Spleen (tissue), 13 donors: ENCODE data around the gene RSPO3. TPM values are rescaled to one million over a fixed set of nuclear protein-coding genes. Genes with fewer than 3 reads are reported as not detected.

Experiments
- DNase-seq: peaks from one replicate; pipeline ENCODE4 v3.0.0-alpha.2; 2020
- H3K27ac ChIP-seq, 8 donors: fragments of 200-600 bp; sonication (generic) in 7 of 8; 1 replicate in 4 of 8; 2 replicates in 4 of 8; pipeline versions ENCODE4 v1.5.0 to v1.8.0; 2016 to 2021; ENCODE audit warnings: inconsistent platforms in 4 of 8, mild to moderate bottlenecking in 4 of 8, moderate library complexity in 1 of 8
- H3K27me3 ChIP-seq, 7 donors: fragments of 200-600 bp; sonication (generic) in 6 of 7; replicated peaks in 1 of 7; 1 replicate in 4 of 7; 2 replicates in 3 of 7; pipeline versions ENCODE4 v1.5.0 to v1.8.0; 2016 to 2021; ENCODE audit warnings: inconsistent platforms in 3 of 7, mild to moderate bottlenecking in 1 of 7
- H3K36me3 ChIP-seq, 6 donors: fragments of 200-600 bp; sonication (generic) in 5 of 6; 1 replicate in 4 of 6; 2 replicates in 2 of 6; pipeline versions ENCODE4 v1.5.0 to v1.8.0; 2016 to 2021; ENCODE audit warnings: inconsistent platforms in 2 of 6
- H3K4me1 ChIP-seq, 6 donors: fragments of 200-600 bp; sonication (generic) in 5 of 6; 1 replicate in 3 of 6; 2 replicates in 3 of 6; pipeline versions ENCODE4 v1.5.0 to v1.8.0; 2016 to 2021; ENCODE audit warnings: inconsistent platforms in 3 of 6
- H3K4me3 ChIP-seq, 8 donors: fragments of 200-600 bp; sonication (generic) in 7 of 8; 1 replicate in 4 of 8; 2 replicates in 4 of 8; pipeline versions ENCODE4 v1.5.0 to v1.8.0; 2016 to 2021; ENCODE audit warnings: inconsistent platforms in 4 of 8, mild to moderate bottlenecking in 4 of 8, moderate library complexity in 2 of 8
- H3K9me3 ChIP-seq, 8 donors: fragments of 200-600 bp; sonication (generic) in 7 of 8; 1 replicate in 4 of 8; 2 replicates in 4 of 8; pipeline versions ENCODE4 v1.5.0 to v1.8.0; 2016 to 2021; ENCODE audit warnings: inconsistent platforms in 4 of 8
- CTCF ChIP-seq, 11 experiments: fragments of 200-600 bp in 7 of 11; fragments of 450-650 bp in 4 of 11; sonication (generic) in 4 of 11; IDR thresholded peaks in 8 of 11; conservative IDR thresholded peaks in 3 of 11; 1 replicate in 7 of 11; 2 replicates in 4 of 11; pipeline versions ENCODE4 v1.4.0 to v1.8.0; 2016 to 2021; ENCODE audit warnings: antibody characterized with exemption in 11 of 11, inconsistent platforms in 4 of 11, mild to moderate bottlenecking in 1 of 11
- POLR2A ChIP-seq, 3 donors: fragments of 450-650 bp; IDR thresholded peaks; one replicate each; pipeline ENCODE4 v1.5.1; 2017; ENCODE audit warnings: antibody characterized with exemption in 3 of 3, mild to moderate bottlenecking in 1 of 3
- POLR2AphosphoS5 ChIP-seq, 3 donors: sonication (generic); formaldehyde crosslinking; IDR thresholded peaks; one replicate each; pipeline ENCODE4 v1.5.1; 2017; ENCODE audit warnings: antibody characterized with exemption in 3 of 3
- WGBS, 5 donors: extraction: QIAGEN DNeasy Blood & Tissue Kit in 3 of 5; methylation state at CpG; one replicate each; pipeline versions ENCODE4 v1.1.5 to v1.1.7; 2013 to 2018; 5-methylcytosine and 5-hydroxymethylcytosine counted together
- intact Hi-C: fragments of 100-400 bp; cut with DNase I; formaldehyde crosslinking; loops from one replicate; pipeline ENCODE4 v1.15.0; 2023; ENCODE audit warnings: low total_unique reads
- long read RNA-seq, 2 donors: transcript quantifications; one replicate each; lab custom pipeline, GENCODE V29; 2026
- polyA plus RNA-seq, 3 donors: library from polyadenylated mRNA; stranded (reverse); fragments of 200-250 nt; gene quantifications; one replicate each; pipeline ENCODE4 v1.2.1, GENCODE V29; 2013
- total RNA-seq, 7 donors: library from RNA; depleted of rRNA in 3 of 7; stranded (reverse); fragments of >200 nt in 3 of 7; fragmentation: NEBNext Ultra II Directional in 4 of 7; extraction: Animal tissue kit (Norgen Biotek cat#: 25700) in 4 of 7; gene quantifications; one replicate each; pipeline versions ENCODE4 v1.1.0 to v1.2.1, GENCODE V29; 2016 to 2021
- donor health status: healthy with polysubstance abuse.
- donor health status: DM: no; HTN: no; CAD: no; lungs with moderate emphysema.
- donor health status: DM: no; HTN: no; CAD: no.
- donor health status: Bipolar disorder and iron deficiency.
- donor health status: healthy.
- donor health status: DM: no; HTN: no; CAD: no.
- donor health status: DM: yes; HTN: yes; CAD: no.

RSPO3 gene, protein sequence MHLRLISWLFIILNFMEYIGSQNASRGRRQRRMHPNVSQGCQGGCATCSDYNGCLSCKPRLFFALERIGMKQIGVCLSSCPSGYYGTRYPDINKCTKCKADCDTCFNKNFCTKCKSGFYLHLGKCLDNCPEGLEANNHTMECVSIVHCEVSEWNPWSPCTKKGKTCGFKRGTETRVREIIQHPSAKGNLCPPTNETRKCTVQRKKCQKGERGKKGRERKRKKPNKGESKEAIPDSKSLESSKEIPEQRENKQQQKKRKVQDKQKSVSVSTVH
- total RNA-seq (1 to 10 TPM in 5 of 7 donors, under 1 TPM in 1, not detected in 1; 0.65 to 2.6 (median 1.4) TPM), polyA plus RNA-seq (1 to 10 TPM; 3.6 to 8.2 (median 3.6) TPM)
- long read RNA-seq, donor 1, partial matches to known transcripts: 0 of 1 reads
- long read RNA-seq, donor 1, other reads (novel, unspliced or antisense): 0 of 1 reads
- long read RNA-seq, donor 2: 0 reads

DNA sequence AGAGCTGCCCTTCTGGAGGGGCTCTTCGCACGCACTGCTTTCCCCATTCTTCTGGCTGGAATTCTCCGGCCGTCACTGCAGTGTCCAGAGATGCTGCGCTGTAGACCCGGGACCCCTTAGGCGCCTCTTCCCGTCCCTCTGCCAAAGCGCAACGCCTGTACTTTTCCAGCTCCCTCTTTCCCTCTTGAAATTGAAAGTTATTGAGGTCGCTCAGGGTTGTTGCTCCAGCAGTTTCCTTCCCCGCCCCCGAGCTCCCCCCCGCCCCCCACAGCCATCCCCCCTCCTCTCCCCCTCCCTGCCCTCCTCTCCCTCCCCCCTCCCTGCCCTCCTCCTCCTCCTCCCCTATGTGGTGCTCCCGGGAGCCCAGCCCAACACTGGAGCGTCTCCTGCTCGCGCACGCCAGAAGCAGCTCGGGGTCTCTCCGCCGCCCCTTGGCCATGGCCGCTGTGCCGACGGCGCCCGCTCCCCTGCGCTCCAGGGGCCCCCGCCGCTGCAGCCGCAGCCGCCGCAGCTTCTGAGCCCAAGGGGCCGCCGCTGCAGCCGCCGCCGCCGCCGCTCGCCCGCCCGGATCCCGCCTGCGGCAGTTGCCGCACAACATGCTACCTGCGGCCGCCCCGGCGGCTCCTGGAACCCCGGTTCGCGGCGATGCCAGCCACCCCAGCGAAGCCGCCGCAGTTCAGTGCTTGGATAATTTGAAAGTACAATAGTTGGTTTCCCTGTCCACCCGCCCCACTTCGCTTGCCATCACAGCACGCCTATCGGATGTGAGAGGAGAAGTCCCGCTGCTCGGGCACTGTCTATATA lies at the start of gene RSPO3:
RSPO3 (plus strand) TSS at position 374 of the 804 bp plus-strand sequence. CDS start 522 bp downstream, outside the sequence.
- DNase-seq: peak; percentile 69
- no peak for TF ChIP-seq POLR2AphosphoS5 (IDR thresholded peaks at IDR 0.05)
- Histone ChIP-seq H3K4me1 (peaks cover 15 to 39% (median 32%) of the 10 kb centered on the region in 6 donors), H3K36me3 (no peaks in the 10 kb centered on the region), H3K9me3 (no peaks in the 10 kb centered on the region), H3K27me3 (peaks cover 4 to 93% (median 42%) of the 10 kb centered on the region in 7 donors), H3K4me3 (peak within 1 kb of the TSS; percentile 22 to 69 (median 46)), H3K27ac (peak within 1 kb of the TSS in 2 of 8 donors; percentile 1 to 15)
- 1% methylated on average over 55 to 62 of the region's 63 CpGs for WGBS, 5 donors
- intact Hi-C loops: no loop called here

- 51 to 61% (median 56%) methylated on average over 3 of the region's 3 CpGs for WGBS, 5 donors
- no peak for DNase-seq
These were observed 48.7 kb upstream of the RSPO3 start for GRCh38 chr6:127069659-127070279.

DNA sequence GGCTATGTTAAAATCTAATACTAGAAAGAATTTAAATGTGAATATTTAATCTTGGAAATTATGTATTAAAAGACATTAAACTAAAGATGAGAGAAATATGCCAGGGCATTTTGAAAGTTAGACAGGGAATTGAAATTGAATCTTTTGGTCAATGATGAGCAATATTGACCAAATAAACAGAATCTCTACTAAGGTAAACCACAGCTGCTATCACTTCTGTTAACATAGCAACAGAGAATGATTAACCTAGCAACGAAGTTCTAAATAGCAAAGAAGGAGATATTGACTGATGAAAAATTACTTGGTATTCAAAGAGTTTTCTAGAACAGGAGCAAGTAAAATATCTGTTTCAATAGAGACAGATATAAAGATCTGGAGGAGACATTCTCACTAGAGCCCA lies 45.2 kb upstream of the RSPO3 start:
- H3K4me3 ChIP-seq: no peak overlapping the region
- no peak overlapping the region for H3K27ac ChIP-seq
- TF ChIP-seq POLR2A (IDR thresholded peaks at IDR 0.05): no peak
- H3K27me3 ChIP-seq: no peaks in the 10 kb centered on the region
- no peaks in the 10 kb centered on the region for H3K36me3 ChIP-seq
- intact Hi-C loops: no loop called here
- no peak for DNase-seq
- no peaks in the 10 kb centered on the region for H3K4me1 ChIP-seq
- H3K9me3 ChIP-seq: no peaks in the 10 kb centered on the region
- WGBS, 5 donors: 46 to 69% (median 55%) methylated on average over 1 of the region's 1 CpG

More at GRCh38 chr6:127069659-127070279, 48.7 kb upstream of the RSPO3 start:
- H3K4me3 ChIP-seq: no peak overlapping the region
- intact Hi-C loops: no loop called here
- TF ChIP-seq POLR2A (IDR thresholded peaks at IDR 0.05) (no peak), CTCF (IDR thresholded peaks at IDR 0.05 in 8 of 11, conservative IDR thresholded peaks at IDR 0.05 in 3 of 11) (peak in 5 of 11 experiments; percentile 10 to 36 (median 23))
- H3K4me1 ChIP-seq: no peaks in the 10 kb centered on the region
- H3K36me3 ChIP-seq: no peaks in the 10 kb centered on the region
- no peak overlapping the region for H3K27ac ChIP-seq
- H3K9me3 ChIP-seq: no peaks in the 10 kb centered on the region
- no peaks in the 10 kb centered on the region for H3K27me3 ChIP-seq

DNA sequence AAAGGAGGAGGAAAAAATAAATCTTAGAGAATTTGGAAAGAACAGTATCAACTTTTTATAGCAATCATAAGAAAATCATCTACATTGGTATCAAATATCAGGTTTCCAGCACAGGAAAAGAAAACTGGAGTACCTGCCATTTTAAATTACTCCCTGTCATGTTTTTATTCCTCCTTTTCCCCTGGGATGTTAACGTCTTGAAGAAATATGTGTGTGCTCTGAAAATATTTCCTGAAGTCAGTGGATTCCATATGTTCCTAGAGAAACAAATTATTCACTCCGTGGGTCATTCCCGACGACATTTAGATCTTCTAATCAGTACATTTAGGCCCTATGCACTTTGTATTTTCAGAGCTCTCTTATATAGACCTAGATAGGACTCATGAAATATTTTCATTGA lies 42.0 kb upstream of the RSPO3 start:
- no peak overlapping the region for H3K4me3 ChIP-seq
- DNase-seq: no peak
- no peaks in the 10 kb centered on the region for H3K4me1 ChIP-seq
- TF ChIP-seq CTCF (IDR thresholded peaks at IDR 0.05 in 8 of 11, conservative IDR thresholded peaks at IDR 0.05 in 3 of 11) (no peak), POLR2A (IDR thresholded peaks at IDR 0.05) (no peak), POLR2AphosphoS5 (IDR thresholded peaks at IDR 0.05) (no peak)
- H3K27me3 ChIP-seq: no peaks in the 10 kb centered on the region
- no peaks in the 10 kb centered on the region for H3K9me3 ChIP-seq
- no peak overlapping the region for H3K27ac ChIP-seq
- no peaks in the 10 kb centered on the region for H3K36me3 ChIP-seq
- WGBS, 5 donors: 69 to 76% (median 72%) methylated on average over 4 of the region's 4 CpGs
- intact Hi-C loops: no loop called here
